NCI-H460 (cell line): ENCODE results near the gene JAG2. TPM values are rescaled to one million over a fixed set of nuclear protein-coding genes. Genes with fewer than 3 reads are reported as not detected.
A peak's percentile ranks its signal among the peaks of the same experiment; 100 is the strongest.

Source experiments
- DNase-seq: peaks from one replicate; pipeline ENCODE4 v3.0.0-alpha.2; 2016; ENCODE audit warnings: low read depth; ENCODE audit errors: extremely low read depth
- polyA plus RNA-seq: library from polyadenylated mRNA; depleted of rRNA; stranded (reverse); fragments of >200 nt; gene quantifications from 2 replicates; pipeline ENCODE4 v1.2.3, GENCODE V29; 2014; cell fraction: nucleus; rRNA removed
- total RNA-seq: library from RNA; depleted of rRNA; stranded (reverse); fragments of >200 nt; shearing (Covaris generic); gene quantifications from 2 replicates; pipeline ENCODE4 v1.2.3, GENCODE V29; 2014; rRNA removed

JAG2 gene
- 5.9 and 6.3 TPM in 2 replicates for total RNA-seq
- 34.0 and 34.7 TPM in 2 replicates for polyA plus RNA-seq

DNA sequence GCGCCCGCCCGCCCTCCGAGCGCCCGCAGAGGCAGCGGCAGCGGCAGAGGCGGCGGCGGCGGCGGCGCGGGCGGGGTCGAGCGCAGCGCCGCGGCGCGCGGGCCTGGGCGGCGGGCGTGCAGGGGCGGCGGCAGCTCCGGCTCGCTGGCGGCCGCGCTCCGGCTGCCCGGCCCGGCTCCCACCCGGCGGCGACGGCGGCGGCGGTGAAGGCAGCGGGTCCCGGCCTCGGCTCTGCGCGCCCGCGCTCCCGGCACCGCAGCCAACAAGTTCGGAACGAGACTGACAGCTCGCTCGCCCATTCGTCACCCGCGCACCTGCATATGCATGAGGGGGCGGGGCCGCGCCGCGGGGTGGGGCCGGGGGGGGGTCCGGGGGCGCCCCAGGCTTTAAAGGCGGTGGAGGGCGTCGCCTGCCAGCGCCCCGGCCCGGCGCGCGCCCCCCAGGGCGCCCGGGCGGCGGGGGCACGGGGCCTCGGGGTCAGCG, at the start of gene JAG2:
Gene JAG2 (minus strand): TSS at position 281 of the 483 bp plus-strand sequence. CDS start 356 bp downstream, outside the sequence.
- DNase-seq, result peak; percentile 26

- no peak for DNase-seq
These were observed 49.2 kb upstream of the JAG2 start for GRCh38 chr14:105217774-105218173.

DNA sequence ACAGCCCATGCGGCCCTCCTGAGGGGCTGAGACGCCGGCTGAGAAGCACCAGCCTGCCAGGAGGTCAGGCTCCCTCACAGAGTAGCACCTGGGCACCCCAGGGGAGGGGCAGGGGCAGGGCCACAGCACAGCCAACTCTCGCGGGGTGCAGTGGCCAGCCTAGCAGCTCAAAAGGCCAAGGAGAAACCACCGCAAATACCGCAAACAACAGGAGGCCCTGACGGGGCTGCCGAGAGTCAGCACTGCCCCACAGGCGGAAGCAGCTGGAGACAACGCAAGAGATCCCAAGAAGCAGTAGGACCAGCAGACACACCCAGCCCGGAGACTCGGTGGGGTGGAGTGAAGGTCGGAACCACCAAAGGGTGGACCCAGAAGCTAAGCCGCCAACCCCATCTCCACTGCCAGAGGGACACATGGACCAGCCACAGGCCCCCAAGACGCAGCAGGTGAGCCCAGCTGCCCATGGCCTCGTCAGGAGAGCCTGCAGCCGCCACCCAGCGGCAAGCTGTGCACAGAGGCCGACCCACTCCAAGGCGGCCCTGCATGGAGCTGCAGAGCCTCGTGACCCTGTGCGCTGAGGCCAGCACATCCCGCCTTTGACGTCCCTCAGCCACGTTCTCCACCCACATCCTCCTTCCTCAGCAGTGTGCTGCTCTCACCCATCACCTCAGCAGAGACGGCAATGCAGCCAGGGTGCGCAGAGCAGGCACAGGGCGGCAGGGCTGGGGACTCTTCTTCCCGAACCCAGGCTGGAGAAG, 48.1 kb upstream of the JAG2 start:
- DNase-seq, result no peak

DNA sequence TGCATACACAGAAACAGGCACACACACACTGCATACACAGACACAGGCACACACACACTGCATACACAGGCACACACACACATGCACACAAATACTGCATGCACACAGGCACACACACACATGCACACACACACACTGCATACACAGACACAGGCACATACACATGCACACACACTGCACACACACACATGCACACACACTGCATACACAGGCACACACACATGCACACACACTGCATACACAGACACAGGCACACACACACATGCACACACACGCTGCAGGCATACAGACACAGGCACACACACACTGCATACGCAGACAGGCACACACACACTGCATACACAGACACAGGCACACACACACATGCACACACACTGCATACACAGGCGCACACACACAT, 47.0 kb upstream of the JAG2 start:
- no peak for DNase-seq

DNA sequence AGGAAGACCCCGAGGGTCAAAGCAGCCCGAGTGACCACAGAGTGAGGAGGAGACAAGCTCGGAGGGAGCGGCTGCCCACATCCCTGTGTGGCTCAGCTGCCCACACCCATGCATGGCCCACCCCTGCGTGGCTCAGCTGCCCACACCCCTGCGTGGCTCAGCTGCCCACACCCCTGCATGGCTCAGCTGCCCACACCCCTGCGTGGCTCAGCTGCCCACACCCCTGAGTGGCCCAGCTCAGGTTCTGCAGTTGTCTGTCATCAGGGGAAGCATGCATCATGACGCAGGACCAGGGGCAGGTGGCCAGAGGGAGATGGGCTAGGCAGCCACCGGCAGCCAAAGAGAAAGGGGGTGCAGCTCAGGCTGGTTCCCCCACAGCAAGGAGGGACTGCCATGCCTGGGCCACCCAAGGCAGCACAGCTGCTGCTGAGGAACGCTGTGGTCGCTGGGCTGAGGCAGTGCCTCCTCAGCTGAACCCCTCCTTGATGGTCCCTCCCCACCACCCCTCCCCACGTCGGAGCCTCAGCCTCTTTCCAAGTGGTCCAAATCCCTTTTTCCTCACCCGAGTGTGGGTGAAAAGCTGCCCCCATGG, 45.8 kb upstream of the JAG2 start:
- no peak for DNase-seq

GRCh38 chr14:105213361-105213760, 44.8 kb upstream of the JAG2 start:
- no peak for DNase-seq

DNA sequence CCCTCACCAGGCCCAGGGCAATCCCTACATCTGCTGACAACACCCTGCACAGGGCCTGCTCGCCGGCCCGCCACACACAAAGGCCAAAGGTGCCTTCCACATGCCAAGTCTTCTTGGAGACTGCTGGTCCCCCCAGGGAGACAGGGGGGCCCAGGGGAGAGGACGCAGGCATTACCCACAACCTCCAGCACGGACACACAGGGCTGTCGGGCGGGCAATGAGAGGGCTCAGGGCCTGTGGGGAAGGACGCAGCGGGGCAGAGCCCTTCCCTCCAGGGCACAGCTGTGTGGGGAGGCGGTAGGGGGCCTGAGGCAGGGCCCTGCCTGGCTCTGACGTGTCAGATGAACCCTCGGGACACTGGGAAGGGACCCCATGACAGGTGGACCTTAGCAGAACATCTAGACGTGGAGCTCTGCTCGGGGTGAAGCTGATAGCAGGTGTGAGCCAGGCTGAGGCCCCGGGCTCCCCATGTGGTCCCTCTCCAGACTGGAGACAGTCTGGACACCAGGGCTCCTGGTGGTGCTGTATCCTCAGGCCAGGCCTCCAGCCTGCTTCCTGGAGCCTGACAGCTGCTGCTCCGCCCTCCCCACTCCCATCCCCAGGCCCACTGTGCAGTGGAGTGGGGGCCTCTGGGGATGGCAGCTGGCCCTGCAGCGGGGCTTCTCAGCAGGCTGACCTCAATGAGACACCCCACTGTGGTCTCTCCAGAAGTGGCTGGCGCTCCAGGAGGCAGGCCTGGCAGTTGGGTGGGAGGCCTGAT, 44.1 kb upstream of the JAG2 start:
- no peak for DNase-seq

DNA sequence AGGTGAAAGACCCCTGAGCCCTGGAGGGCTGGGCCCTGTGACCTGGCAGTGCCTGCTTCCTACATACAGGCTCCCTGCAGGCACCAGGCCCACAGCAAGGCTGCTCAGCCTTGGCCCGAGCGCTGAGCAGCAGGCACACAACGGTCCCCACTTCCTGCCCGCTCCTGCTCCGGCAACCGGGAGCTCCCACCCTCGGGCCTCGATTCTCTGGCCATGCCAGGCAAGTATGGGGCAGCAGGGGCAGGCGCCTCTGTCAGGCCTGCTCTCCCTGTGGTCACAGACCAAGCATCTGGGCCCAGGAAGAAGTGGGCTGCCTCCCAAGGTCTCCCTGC, 43.1 kb upstream of the JAG2 start:
- no peak for DNase-seq

- DNase-seq, result no peak
These were observed 42.6 kb upstream of the JAG2 start for GRCh38 chr14:105211086-105211757.

DNA sequence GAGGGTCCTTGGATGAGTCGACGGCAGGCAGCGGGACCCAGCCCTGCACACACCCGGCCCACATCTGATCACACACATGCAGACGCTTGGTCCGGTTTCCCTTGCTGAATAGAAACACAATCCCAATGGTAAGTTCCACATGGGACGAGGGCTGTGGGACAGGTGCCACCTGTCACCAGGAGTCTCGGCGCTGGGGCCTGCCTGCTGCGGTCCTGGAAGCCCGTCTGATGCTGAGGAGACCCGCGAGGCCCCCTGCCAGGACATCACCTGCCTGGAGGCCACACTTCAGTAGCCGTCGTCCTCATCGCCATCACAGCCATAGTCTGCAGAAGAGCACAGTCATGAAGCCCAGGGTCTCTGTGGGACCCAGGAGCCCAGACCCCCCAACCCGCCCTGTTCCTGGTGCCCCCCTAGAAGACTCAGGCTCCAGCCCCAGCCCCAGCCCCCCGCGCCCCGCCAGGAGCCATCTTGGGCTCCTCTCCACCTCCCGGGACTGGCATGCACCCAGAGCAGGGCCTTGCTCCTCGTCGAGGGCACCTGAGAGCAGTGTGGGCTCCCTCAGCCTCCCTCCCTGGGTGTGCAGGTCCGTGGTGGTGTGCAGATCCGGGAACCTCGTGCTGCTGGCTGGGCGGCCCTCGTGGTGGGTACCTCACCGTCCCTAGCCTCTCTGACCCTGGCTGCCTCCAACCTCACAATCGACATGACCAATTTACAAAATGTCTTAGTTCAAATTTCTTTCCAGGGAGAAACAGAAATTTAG, 41.9 kb upstream of the JAG2 start:
- DNase-seq, result no peak

GRCh38 chr14:105209646-105210045, 41.1 kb upstream of the JAG2 start:
- no peak for DNase-seq

DNA sequence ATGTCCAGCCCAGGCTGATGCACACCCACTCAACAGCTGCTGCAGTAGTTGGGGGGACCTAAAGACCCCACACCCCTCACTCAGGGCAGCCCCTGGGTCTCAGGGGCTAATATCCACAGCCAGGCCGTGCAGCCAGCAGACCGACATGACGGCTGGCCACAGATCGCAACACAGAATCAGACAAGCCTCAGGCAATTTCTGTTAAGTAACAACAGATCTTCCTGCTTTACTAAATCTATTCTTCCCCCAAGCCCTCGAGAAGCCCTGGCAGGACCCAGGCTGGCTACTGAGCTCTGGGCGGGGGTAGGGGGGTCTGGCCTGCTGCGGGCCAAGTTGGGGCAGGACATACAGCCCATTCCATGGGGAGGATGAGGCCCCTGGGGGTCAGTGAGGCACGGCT, 40.5 kb upstream of the JAG2 start:
- no peak for DNase-seq

DNA sequence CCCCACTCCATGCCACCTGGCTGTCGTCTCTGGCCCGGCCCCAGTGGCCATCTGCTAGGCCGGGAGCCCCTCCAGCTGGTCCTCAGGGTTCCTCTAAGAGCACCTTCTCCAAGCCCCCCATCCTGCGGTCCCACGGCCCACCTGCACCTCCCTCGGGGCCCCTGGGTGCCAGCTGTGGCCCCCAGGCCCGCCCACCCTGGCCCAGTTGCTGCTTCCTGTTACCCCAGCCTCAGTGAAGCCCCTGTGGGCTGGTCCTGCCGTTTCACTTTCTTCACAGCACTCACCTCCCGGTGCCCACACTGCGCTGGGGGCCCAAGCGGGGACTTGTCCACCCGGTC, 40.1 kb upstream of the JAG2 start:
- DNase-seq, result no peak

DNA sequence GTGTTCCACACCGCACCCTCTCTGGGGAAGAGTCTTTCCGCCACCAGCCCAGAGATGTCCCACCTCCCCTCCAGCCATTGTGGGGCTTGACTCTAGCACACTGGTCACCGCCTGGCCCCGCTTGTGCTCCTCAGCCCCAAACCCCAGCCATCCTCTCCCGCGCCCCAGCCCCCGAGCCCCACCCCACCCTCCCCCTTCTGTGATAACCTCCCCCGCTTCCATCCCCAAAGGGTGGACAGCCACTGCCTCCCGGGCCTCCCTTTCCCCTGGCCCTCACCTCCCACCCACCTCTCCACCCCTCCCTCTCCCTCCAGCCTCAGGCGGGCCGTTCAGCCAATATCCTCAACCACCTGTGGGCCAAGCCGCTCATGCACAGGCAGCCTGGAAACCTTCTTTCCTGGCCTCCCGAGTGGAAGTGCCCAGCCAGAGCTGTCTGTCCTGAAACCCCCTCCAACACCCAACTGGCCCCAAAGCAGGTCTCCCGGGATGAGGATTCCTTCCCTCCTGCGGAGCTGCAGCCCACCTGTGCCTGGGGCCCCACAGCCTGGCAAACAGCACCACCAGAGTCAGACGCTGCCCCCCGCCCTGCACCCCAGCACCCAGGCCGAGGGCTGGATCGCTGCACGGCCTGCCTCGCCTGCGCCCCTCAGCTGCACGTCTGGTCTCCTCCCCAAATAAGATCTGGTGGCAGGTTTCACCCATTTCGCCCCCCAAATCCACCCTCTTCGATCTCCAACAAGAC, 39.6 kb upstream of the JAG2 start:
- no peak for DNase-seq

DNA sequence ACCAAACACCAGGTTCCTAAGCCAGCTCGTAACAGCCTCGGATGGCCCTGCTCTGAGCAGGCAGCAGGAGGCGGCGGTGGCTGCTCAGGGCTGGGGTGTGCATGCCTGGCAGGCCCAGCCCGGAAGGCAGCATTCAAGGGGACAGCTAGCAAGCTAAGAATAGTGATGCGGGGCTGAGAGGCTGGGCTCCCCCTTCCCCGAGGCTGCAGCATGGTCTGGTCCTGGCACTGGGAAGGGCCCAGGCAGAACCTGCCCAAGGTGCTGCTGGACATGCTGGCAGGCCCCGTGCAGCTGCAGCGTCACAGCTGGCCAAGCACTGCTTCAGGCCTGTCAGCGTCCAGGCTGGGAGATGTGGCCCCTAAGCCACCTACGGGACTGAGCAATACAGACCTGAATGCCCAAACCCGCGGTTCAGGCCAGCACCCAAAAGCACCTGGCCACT, 38.9 kb upstream of the JAG2 start:
- no peak for DNase-seq

- no peak for DNase-seq
These were observed 38.3 kb upstream of the JAG2 start for GRCh38 chr14:105206873-105207272.

DNA sequence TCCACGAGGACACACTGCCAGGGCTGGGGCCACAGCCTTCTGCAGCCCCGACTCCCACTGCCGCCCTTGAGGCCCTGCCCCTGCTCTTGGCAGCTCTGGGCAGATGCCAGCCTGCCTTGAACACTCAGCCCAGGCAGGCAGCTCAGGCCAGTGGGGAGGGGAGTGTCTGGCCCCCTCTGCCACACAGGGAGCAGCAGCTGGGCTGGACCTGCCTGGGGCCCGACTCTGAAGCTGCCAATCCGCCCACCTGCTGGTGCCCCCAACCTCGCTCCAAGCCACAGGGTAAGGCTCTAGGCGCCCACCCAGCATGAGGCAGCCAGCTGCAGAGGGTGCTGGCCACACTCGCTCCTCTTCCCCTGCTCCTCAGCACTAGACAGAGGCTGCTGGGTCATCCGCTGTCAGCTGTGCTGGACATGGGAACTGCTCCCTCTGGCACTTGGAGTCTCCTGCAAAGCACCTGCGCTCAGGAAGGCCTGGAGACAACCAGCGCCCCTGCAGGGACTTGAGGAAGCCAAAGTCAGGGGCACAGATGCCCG, 37.2 kb upstream of the JAG2 start:
- DNase-seq, result no peak

- no peak for DNase-seq
These were observed 36.5 kb upstream of the JAG2 start for GRCh38 chr14:105204931-105205672.
